ENCODE results near the gene GNA15. TPM values are rescaled to one million over a fixed set of nuclear protein-coding genes. Genes with fewer than 3 reads are reported as not detected.

Gene GNA15
- total and polyA plus RNA-seq, 2 donors, result 21.8 to 58.5 TPM

DNA sequence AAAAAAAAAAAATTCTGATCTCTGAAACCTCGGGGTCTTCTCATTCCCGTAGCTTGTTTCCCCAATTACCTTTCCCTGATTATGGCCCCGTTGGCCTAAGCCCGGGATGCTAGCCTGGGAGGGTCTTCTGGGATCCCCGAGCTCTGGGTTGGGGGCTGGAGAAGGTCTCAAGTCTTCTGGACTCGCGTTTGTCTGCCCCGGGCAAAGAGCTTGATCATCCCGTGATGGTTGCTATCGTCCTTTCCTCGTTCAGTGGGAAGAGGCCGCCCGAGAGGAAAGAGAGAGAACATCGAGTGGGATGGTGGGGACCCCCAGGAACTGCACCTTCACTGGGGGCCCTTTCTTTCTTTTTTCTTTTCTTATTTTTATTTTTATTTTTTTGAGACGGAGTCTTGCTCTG, 2.4 kb downstream of the GNA15 start:
- peaks cover 6 to 17% of the 10 kb centered on the region in 2 donors for H3K36me3 ChIP-seq (ENCODE audit: control insufficient read depth in 2 of 2, insufficient read depth in 2 of 2, low read length in 1 of 2)
- peaks cover 0 to 5% of the 10 kb centered on the region in 2 donors for H3K9me3 ChIP-seq (ENCODE audit: control insufficient read depth in 2 of 2, insufficient read depth in 1 of 2, low read length in 1 of 2)
- WGBS, result 64% methylated on average over 15 of the region's 15 CpGs
- no peak for DNase-seq (ENCODE audit: low read depth in 6 of 9, low spot score in 9 of 9)
- peaks cover 34 to 68% of the 10 kb centered on the region in 2 donors for H3K4me1 ChIP-seq (ENCODE audit: control insufficient read depth in 2 of 2, insufficient read depth in 2 of 2, low read length in 2 of 2)
- no peaks in the 10 kb centered on the region for H3K27me3 ChIP-seq (ENCODE audit: control insufficient read depth in 2 of 2, insufficient read depth in 1 of 2, low read length in 1 of 2)
- peak overlapping the region in 1 of 2 donors; percentile 76 for H3K27ac ChIP-seq (ENCODE audit: low read depth in 1 of 2, low read length in 1 of 2)
- peak overlapping the region; percentile 39 to 70 for H3K4me3 ChIP-seq (ENCODE audit: low read length in 2 of 2)

- no peaks in the 10 kb centered on the region for H3K27me3 ChIP-seq (ENCODE audit: control insufficient read depth in 2 of 2, insufficient read depth in 1 of 2, low read length in 1 of 2)
- peaks cover 22 to 48% of the 10 kb centered on the region in 2 donors for H3K4me1 ChIP-seq (ENCODE audit: control insufficient read depth in 2 of 2, insufficient read depth in 2 of 2, low read length in 2 of 2)
- no peaks in the 10 kb centered on the region for H3K9me3 ChIP-seq (ENCODE audit: control insufficient read depth in 2 of 2, insufficient read depth in 1 of 2, low read length in 1 of 2)
- DNase-seq (ENCODE audit: low read depth in 6 of 9, low spot score in 9 of 9), result no peak
- no peak overlapping the region for H3K4me3 ChIP-seq (ENCODE audit: low read length in 2 of 2)
- peaks cover 6 to 20% of the 10 kb centered on the region in 2 donors for H3K36me3 ChIP-seq (ENCODE audit: control insufficient read depth in 2 of 2, insufficient read depth in 2 of 2, low read length in 1 of 2)
- H3K27ac ChIP-seq (ENCODE audit: low read depth in 1 of 2, low read length in 1 of 2), result peak overlapping the region in 1 of 2 donors; percentile 87
Observed at GRCh38 chr19:3140667-3141038, 4.8 kb downstream of the GNA15 start.

- 66% methylated on average over 6 of the region's 6 CpGs for WGBS
- no peak overlapping the region for H3K4me3 ChIP-seq (ENCODE audit: low read length in 2 of 2)
Observed at GRCh38 chr19:3142292-3142670, 6.4 kb downstream of the GNA15 start.

GRCh38 chr19:3142781-3143337, 7.0 kb downstream of the GNA15 start:
- peaks cover 0 to 2% of the 10 kb centered on the region in 2 donors for H3K9me3 ChIP-seq (ENCODE audit: control insufficient read depth in 2 of 2, insufficient read depth in 1 of 2, low read length in 1 of 2)
- H3K27me3 ChIP-seq (ENCODE audit: control insufficient read depth in 2 of 2, insufficient read depth in 1 of 2, low read length in 1 of 2), result no peaks in the 10 kb centered on the region
- H3K36me3 ChIP-seq (ENCODE audit: control insufficient read depth in 2 of 2, insufficient read depth in 2 of 2, low read length in 1 of 2), result peaks cover 15 to 25% of the 10 kb centered on the region in 2 donors
- H3K4me1 ChIP-seq (ENCODE audit: control insufficient read depth in 2 of 2, insufficient read depth in 2 of 2, low read length in 2 of 2), result peaks cover 13 to 44% of the 10 kb centered on the region in 2 donors
- no peak overlapping the region for H3K4me3 ChIP-seq (ENCODE audit: low read length in 2 of 2)
- peak overlapping the region in 1 of 2 donors; percentile 87 for H3K27ac ChIP-seq (ENCODE audit: low read depth in 1 of 2, low read length in 1 of 2)
- DNase-seq (ENCODE audit: low read depth in 6 of 9, low spot score in 9 of 9), result no peak
- WGBS, result 82% methylated on average over 11 of the region's 11 CpGs

More at GRCh38 chr19:3142292-3142670, 6.4 kb downstream of the GNA15 start:
- no peak for DNase-seq (ENCODE audit: low read depth in 6 of 9, low spot score in 9 of 9)
- peaks cover 0 to 2% of the 10 kb centered on the region in 2 donors for H3K9me3 ChIP-seq (ENCODE audit: control insufficient read depth in 2 of 2, insufficient read depth in 1 of 2, low read length in 1 of 2)
- H3K27ac ChIP-seq (ENCODE audit: low read depth in 1 of 2, low read length in 1 of 2), result peak overlapping the region; percentile 46 to 87
- peaks cover 15 to 25% of the 10 kb centered on the region in 2 donors for H3K36me3 ChIP-seq (ENCODE audit: control insufficient read depth in 2 of 2, insufficient read depth in 2 of 2, low read length in 1 of 2)
- peaks cover 15 to 48% of the 10 kb centered on the region in 2 donors for H3K4me1 ChIP-seq (ENCODE audit: control insufficient read depth in 2 of 2, insufficient read depth in 2 of 2, low read length in 2 of 2)
- no peaks in the 10 kb centered on the region for H3K27me3 ChIP-seq (ENCODE audit: control insufficient read depth in 2 of 2, insufficient read depth in 1 of 2, low read length in 1 of 2)

DNA sequence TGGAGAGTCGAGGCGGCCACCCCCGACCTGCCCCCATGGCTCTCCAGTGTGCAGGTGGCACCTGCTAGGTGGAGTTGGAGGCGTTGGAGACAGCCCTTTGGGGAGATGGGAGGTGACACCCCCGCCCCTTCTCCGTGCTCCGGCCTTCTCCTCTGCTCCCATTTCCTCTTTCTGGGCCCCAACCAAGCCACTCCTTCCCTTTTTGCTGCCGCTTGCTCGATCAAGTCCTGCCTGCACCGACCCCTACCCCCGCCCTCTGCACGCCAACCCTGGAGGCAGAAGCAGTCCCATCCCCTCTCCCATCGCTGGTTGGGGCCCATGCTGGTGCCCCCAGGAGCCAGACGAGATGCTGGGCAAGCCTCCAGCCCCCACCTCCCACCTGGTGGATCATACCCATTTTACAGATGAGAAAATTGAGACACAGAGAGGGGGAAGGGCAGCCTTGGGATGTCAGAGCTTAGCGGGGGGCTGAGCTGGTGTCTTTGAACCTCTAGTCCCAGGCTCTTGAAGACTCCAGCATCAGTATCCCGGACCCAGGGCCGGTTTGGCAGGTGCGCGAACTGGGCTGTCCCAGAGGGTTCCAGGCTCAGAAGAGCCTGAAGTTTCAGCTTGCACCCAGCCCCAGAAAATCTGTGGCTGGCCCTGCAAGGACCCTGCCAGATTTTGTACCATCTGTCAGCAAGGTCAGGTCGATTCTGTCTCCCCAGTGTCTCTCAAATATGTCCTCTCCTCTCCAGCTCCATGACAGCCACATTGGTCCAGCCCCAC, 10.3 kb downstream of the GNA15 start:
- H3K4me1 ChIP-seq (ENCODE audit: control insufficient read depth in 2 of 2, insufficient read depth in 2 of 2, low read length in 2 of 2), result peaks cover 9 to 36% of the 10 kb centered on the region in 2 donors
- no peaks in the 10 kb centered on the region for H3K27me3 ChIP-seq (ENCODE audit: control insufficient read depth in 2 of 2, insufficient read depth in 1 of 2, low read length in 1 of 2)
- peak overlapping the region; percentile 18 to 22 for H3K27ac ChIP-seq (ENCODE audit: low read depth in 1 of 2, low read length in 1 of 2)
- DNase-seq (ENCODE audit: low read depth in 6 of 9, low spot score in 9 of 9), result no peak
- H3K9me3 ChIP-seq (ENCODE audit: control insufficient read depth in 2 of 2, insufficient read depth in 1 of 2, low read length in 1 of 2), result peaks cover 0 to 2% of the 10 kb centered on the region in 2 donors
- H3K4me3 ChIP-seq (ENCODE audit: low read length in 2 of 2), result no peak overlapping the region
- peaks cover 44 to 48% of the 10 kb centered on the region in 2 donors for H3K36me3 ChIP-seq (ENCODE audit: control insufficient read depth in 2 of 2, insufficient read depth in 2 of 2, low read length in 1 of 2)
- 63% methylated on average over 20 of the region's 20 CpGs for WGBS

GRCh38 chr19:3146677-3147100, 10.9 kb downstream of the GNA15 start:
- 89% methylated on average over 5 of the region's 5 CpGs for WGBS
- H3K4me3 ChIP-seq (ENCODE audit: low read length in 2 of 2), result no peak overlapping the region
- peaks cover 46 to 48% of the 10 kb centered on the region in 2 donors for H3K36me3 ChIP-seq (ENCODE audit: control insufficient read depth in 2 of 2, insufficient read depth in 2 of 2, low read length in 1 of 2)
- H3K27ac ChIP-seq (ENCODE audit: low read depth in 1 of 2, low read length in 1 of 2), result peak overlapping the region in 1 of 2 donors; percentile 12
- peaks cover 2% of the 10 kb centered on the region in 2 donors for H3K9me3 ChIP-seq (ENCODE audit: control insufficient read depth in 2 of 2, insufficient read depth in 1 of 2, low read length in 1 of 2)
- H3K4me1 ChIP-seq (ENCODE audit: control insufficient read depth in 2 of 2, insufficient read depth in 2 of 2, low read length in 2 of 2), result peaks cover 5 to 30% of the 10 kb centered on the region in 2 donors
- DNase-seq (ENCODE audit: low read depth in 6 of 9, low spot score in 9 of 9), result no peak
- no peaks in the 10 kb centered on the region for H3K27me3 ChIP-seq (ENCODE audit: control insufficient read depth in 2 of 2, insufficient read depth in 1 of 2, low read length in 1 of 2)

DNA sequence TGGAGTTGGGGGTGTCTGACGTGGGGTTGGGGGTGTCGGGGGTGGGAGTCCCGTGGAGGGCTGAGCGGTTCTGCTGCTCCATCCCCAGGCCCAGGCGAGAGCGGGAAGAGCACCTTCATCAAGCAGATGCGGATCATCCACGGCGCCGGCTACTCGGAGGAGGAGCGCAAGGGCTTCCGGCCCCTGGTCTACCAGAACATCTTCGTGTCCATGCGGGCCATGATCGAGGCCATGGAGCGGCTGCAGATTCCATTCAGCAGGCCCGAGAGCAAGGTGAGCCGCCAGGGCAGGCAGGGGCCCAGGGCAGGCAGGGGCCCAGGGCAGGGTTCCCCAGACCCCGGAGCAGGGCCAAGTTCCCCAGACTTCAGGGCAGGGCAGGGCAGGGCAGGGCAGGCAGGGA, 12.7 kb downstream of the GNA15 start:
- no peak overlapping the region for H3K4me3 ChIP-seq (ENCODE audit: low read length in 2 of 2)
- 97% methylated on average over 20 of the region's 20 CpGs for WGBS
- peaks cover 57 to 61% of the 10 kb centered on the region in 2 donors for H3K36me3 ChIP-seq (ENCODE audit: control insufficient read depth in 2 of 2, insufficient read depth in 2 of 2, low read length in 1 of 2)
- no peaks in the 10 kb centered on the region for H3K27me3 ChIP-seq (ENCODE audit: control insufficient read depth in 2 of 2, insufficient read depth in 1 of 2, low read length in 1 of 2)
- peaks cover 0 to 22% of the 10 kb centered on the region in 2 donors for H3K4me1 ChIP-seq (ENCODE audit: control insufficient read depth in 2 of 2, insufficient read depth in 2 of 2, low read length in 2 of 2)
- DNase-seq (ENCODE audit: low read depth in 6 of 9, low spot score in 9 of 9), result no peak
- peaks cover 2% of the 10 kb centered on the region in 2 donors for H3K9me3 ChIP-seq (ENCODE audit: control insufficient read depth in 2 of 2, insufficient read depth in 1 of 2, low read length in 1 of 2)
- no peak overlapping the region for H3K27ac ChIP-seq (ENCODE audit: low read depth in 1 of 2, low read length in 1 of 2)

GRCh38 chr19:3149089-3149488, 13.3 kb downstream of the GNA15 start:
- 98% methylated on average over 6 of the region's 6 CpGs for WGBS
- no peak for DNase-seq (ENCODE audit: low read depth in 6 of 9, low spot score in 9 of 9)
- Histone ChIP-seq H3K36me3 (ENCODE audit: control insufficient read depth in 2 of 2, insufficient read depth in 2 of 2, low read length in 1 of 2) (peaks cover 60% of the 10 kb centered on the region in 2 donors), H3K4me1 (ENCODE audit: control insufficient read depth in 2 of 2, insufficient read depth in 2 of 2, low read length in 2 of 2) (peaks cover 0 to 22% of the 10 kb centered on the region in 2 donors), H3K9me3 (ENCODE audit: control insufficient read depth in 2 of 2, insufficient read depth in 1 of 2, low read length in 1 of 2) (peaks cover 2% of the 10 kb centered on the region in 2 donors), H3K4me3 (ENCODE audit: low read length in 2 of 2) (no peak overlapping the region), H3K27me3 (ENCODE audit: control insufficient read depth in 2 of 2, insufficient read depth in 1 of 2, low read length in 1 of 2) (no peaks in the 10 kb centered on the region), H3K27ac (ENCODE audit: low read depth in 1 of 2, low read length in 1 of 2) (no peak overlapping the region)
